ENCODE measurements around the gene HOXA7.

Gene HOXA7

GRCh38 chr7:27153526-27153925 lies 2.9 kb downstream of the HOXA7 start:
- no peak for TF ChIP-seq JUND (IDR thresholded peaks at IDR 0.05; ENCODE audit: low read depth)
- DNase-seq (ENCODE audit: low read depth in 1 of 2, low spot score in 1 of 2), result no peak
- in situ Hi-C loops (cut with HindIII; ENCODE audit: low pct_unique_long_range_greater_than_20kb, low sequenced_read_pairs), result no loop called here

- no peak for TF ChIP-seq JUND (IDR thresholded peaks at IDR 0.05; ENCODE audit: low read depth)
- in situ Hi-C loops (cut with HindIII; ENCODE audit: low pct_unique_long_range_greater_than_20kb, low sequenced_read_pairs), result no loop called here
- DNase-seq (ENCODE audit: low read depth in 1 of 2, low spot score in 1 of 2), result no peak
These were observed 3.5 kb downstream of the HOXA7 start for GRCh38 chr7:27152816-27153442.

- TF ChIP-seq JUND (IDR thresholded peaks at IDR 0.05; ENCODE audit: low read depth), result no peak
- no peak for DNase-seq (ENCODE audit: low read depth in 1 of 2, low spot score in 1 of 2)
These were observed 4.3 kb downstream of the HOXA7 start, which contains the start of gene HOXA3 for GRCh38 chr7:27151931-27152815. HOXA3 (minus strand) TSS chr7:27152583; CDS start chr7:27110640, 41,943 bp downstream.

GRCh38 chr7:27151341-27151930 lies 5.0 kb downstream of the HOXA7 start:
- in situ Hi-C loops (cut with HindIII; ENCODE audit: low pct_unique_long_range_greater_than_20kb, low sequenced_read_pairs), result no loop called here
- no peak for DNase-seq (ENCODE audit: low read depth in 1 of 2, low spot score in 1 of 2)
- no peak for TF ChIP-seq JUND (IDR thresholded peaks at IDR 0.05; ENCODE audit: low read depth)

More at GRCh38 chr7:27151931-27152815, 4.3 kb downstream of the HOXA7 start, which contains the start of gene HOXA3:
- in situ Hi-C loops (cut with HindIII; ENCODE audit: low pct_unique_long_range_greater_than_20kb, low sequenced_read_pairs), result no loop called here

- peak; percentile 72 to 95 for DNase-seq (ENCODE audit: low read depth in 1 of 2, low spot score in 1 of 2)
- in situ Hi-C loops (cut with HindIII; ENCODE audit: low pct_unique_long_range_greater_than_20kb, low sequenced_read_pairs), result no loop called here
- TF ChIP-seq JUND (IDR thresholded peaks at IDR 0.05; ENCODE audit: low read depth), result no peak
These were observed 5.7 kb downstream of the HOXA7 start for GRCh38 chr7:27150568-27151340.

- DNase-seq (ENCODE audit: low read depth in 1 of 2, low spot score in 1 of 2), result no peak
- in situ Hi-C loops (cut with HindIII; ENCODE audit: low pct_unique_long_range_greater_than_20kb, low sequenced_read_pairs), result no loop called here
- no peak for TF ChIP-seq JUND (IDR thresholded peaks at IDR 0.05; ENCODE audit: low read depth)
These were observed 6.5 kb downstream of the HOXA7 start for GRCh38 chr7:27149842-27150567.

- in situ Hi-C loops (cut with HindIII; ENCODE audit: low pct_unique_long_range_greater_than_20kb, low sequenced_read_pairs), result no loop called here
- no peak for TF ChIP-seq JUND (IDR thresholded peaks at IDR 0.05; ENCODE audit: low read depth)
- no peak for DNase-seq (ENCODE audit: low read depth in 1 of 2, low spot score in 1 of 2)
These were observed 7.5 kb downstream of the HOXA7 start for GRCh38 chr7:27148756-27149641.

GRCh38 chr7:27148031-27148755 lies 8.3 kb downstream of the HOXA7 start:
- no peak for DNase-seq (ENCODE audit: low read depth in 1 of 2, low spot score in 1 of 2)
- no peak for TF ChIP-seq JUND (IDR thresholded peaks at IDR 0.05; ENCODE audit: low read depth)
- in situ Hi-C loops (cut with HindIII; ENCODE audit: low pct_unique_long_range_greater_than_20kb, low sequenced_read_pairs), result no loop called here

GRCh38 chr7:27147199-27148030 lies 9.1 kb downstream of the HOXA7 start, which contains the start of gene HOXA6:
HOXA6 (minus strand) TSS chr7:27147774; CDS start chr7:27147749, 25 bp downstream.
- TF ChIP-seq JUND (IDR thresholded peaks at IDR 0.05; ENCODE audit: low read depth), result no peak
- in situ Hi-C loops (cut with HindIII; ENCODE audit: low pct_unique_long_range_greater_than_20kb, low sequenced_read_pairs), result no loop called here
- DNase-seq (ENCODE audit: low read depth in 1 of 2, low spot score in 1 of 2), result no peak

Measured in T47D (cell line).